Duodenal mucosa (tissue), 2 donors: ENCODE data around the gene PARN.

Experiments
- H3K27ac ChIP-seq: one replicate; pipeline ENCODE4 v1.7.0; 2013; ENCODE audit warnings: low read depth, low read length
- H3K27me3 ChIP-seq, 2 donors: one replicate each; pipeline ENCODE4 v1.7.0; 2013; ENCODE audit warnings: low read length in 2 of 2, control low read depth in 1 of 2; ENCODE audit not compliant: insufficient read depth in 2 of 2, control insufficient read depth in 1 of 2
- H3K36me3 ChIP-seq, 2 donors: one replicate each; pipeline ENCODE4 v1.7.0; 2013; ENCODE audit warnings: low read length in 2 of 2, control low read depth in 1 of 2; ENCODE audit not compliant: insufficient read depth in 2 of 2, control insufficient read depth in 1 of 2
- H3K4me1 ChIP-seq, 2 donors: one replicate each; pipeline ENCODE4 v1.7.0; 2013; ENCODE audit warnings: low read length in 2 of 2, control low read depth in 1 of 2; ENCODE audit not compliant: insufficient read depth in 2 of 2, control insufficient read depth in 1 of 2
- H3K4me3 ChIP-seq, 2 donors: one replicate each; pipeline ENCODE4 v1.7.0; 2013; ENCODE audit warnings: low read length in 2 of 2, low read depth in 1 of 2
- H3K9ac ChIP-seq, 2 donors: one replicate each; pipeline ENCODE4 v1.7.0; 2013; ENCODE audit warnings: low read length in 2 of 2, low read depth in 1 of 2
- H3K9me3 ChIP-seq, 2 donors: one replicate each; pipeline ENCODE4 v1.7.0; 2013; ENCODE audit warnings: low read length in 2 of 2, control low read depth in 1 of 2; ENCODE audit not compliant: control insufficient read depth in 1 of 2

PARN gene

GRCh38 chr16:14464192-14464591, 165.9 kb downstream of the PARN start:
- no peaks in the 10 kb centered on the region for H3K4me1 ChIP-seq
- peaks cover 0 to 2% of the 10 kb centered on the region in 2 donors for H3K36me3 ChIP-seq
- H3K27ac ChIP-seq = no peak overlapping the region
- peaks cover 0 to 11% of the 10 kb centered on the region in 2 donors for H3K9me3 ChIP-seq
- no peak overlapping the region for H3K4me3 ChIP-seq
- no peaks in the 10 kb centered on the region for H3K27me3 ChIP-seq
- no peak overlapping the region for H3K9ac ChIP-seq

GRCh38 chr16:14462811-14463210, 167.2 kb downstream of the PARN start:
- Histone ChIP-seq H3K4me1 (no peaks in the 10 kb centered on the region), H3K9me3 (peaks cover 0 to 11% of the 10 kb centered on the region in 2 donors), H3K36me3 (peaks cover 0 to 5% of the 10 kb centered on the region in 2 donors)

GRCh38 chr16:14460726-14461125, 169.3 kb downstream of the PARN start:
- peaks cover 2 to 5% of the 10 kb centered on the region in 2 donors for H3K36me3 ChIP-seq
- no peak overlapping the region for H3K4me3 ChIP-seq
- no peaks in the 10 kb centered on the region for H3K27me3 ChIP-seq
- H3K9me3 ChIP-seq = peaks cover 0 to 11% of the 10 kb centered on the region in 2 donors
- no peak overlapping the region for H3K9ac ChIP-seq
- no peaks in the 10 kb centered on the region for H3K4me1 ChIP-seq
- no peak overlapping the region for H3K27ac ChIP-seq

More at GRCh38 chr16:14462811-14463210, 167.2 kb downstream of the PARN start:
- Histone ChIP-seq H3K4me3 (no peak overlapping the region), H3K9ac (no peak overlapping the region), H3K27ac (no peak overlapping the region), H3K27me3 (no peaks in the 10 kb centered on the region)

GRCh38 chr16:14458576-14458975, 171.5 kb downstream of the PARN start:
- Histone ChIP-seq H3K9me3 (no peaks in the 10 kb centered on the region), H3K9ac (no peak overlapping the region), H3K4me3 (no peak overlapping the region), H3K4me1 (no peaks in the 10 kb centered on the region), H3K27ac (no peak overlapping the region), H3K36me3 (peaks cover 2 to 5% of the 10 kb centered on the region in 2 donors), H3K27me3 (no peaks in the 10 kb centered on the region)

GRCh38 chr16:14456793-14457481, 173.1 kb downstream of the PARN start:
- no peaks in the 10 kb centered on the region for H3K27me3 ChIP-seq
- H3K27ac ChIP-seq = no peak overlapping the region
- no peaks in the 10 kb centered on the region for H3K9me3 ChIP-seq
- no peak overlapping the region for H3K4me3 ChIP-seq
- no peaks in the 10 kb centered on the region for H3K4me1 ChIP-seq
- H3K9ac ChIP-seq = no peak overlapping the region
- peaks cover 2 to 5% of the 10 kb centered on the region in 2 donors for H3K36me3 ChIP-seq

GRCh38 chr16:14455573-14455972, 174.5 kb downstream of the PARN start:
- H3K27ac ChIP-seq = no peak overlapping the region

GRCh38 chr16:14454391-14454790, 175.7 kb downstream of the PARN start:
- no peaks in the 10 kb centered on the region for H3K9me3 ChIP-seq
- H3K4me1 ChIP-seq = no peaks in the 10 kb centered on the region
- no peaks in the 10 kb centered on the region for H3K27me3 ChIP-seq
- peaks cover 2 to 3% of the 10 kb centered on the region in 2 donors for H3K36me3 ChIP-seq
- H3K27ac ChIP-seq = no peak overlapping the region
- no peak overlapping the region for H3K9ac ChIP-seq
- no peak overlapping the region for H3K4me3 ChIP-seq

More at GRCh38 chr16:14455573-14455972, 174.5 kb downstream of the PARN start:
- Histone ChIP-seq H3K4me1 (no peaks in the 10 kb centered on the region), H3K9me3 (no peaks in the 10 kb centered on the region), H3K36me3 (peaks cover 2 to 3% of the 10 kb centered on the region in 2 donors), H3K9ac (no peak overlapping the region), H3K27me3 (no peaks in the 10 kb centered on the region), H3K4me3 (no peak overlapping the region)

- Histone ChIP-seq H3K4me3 (no peak overlapping the region), H3K27ac (no peak overlapping the region), H3K36me3 (peaks cover 0 to 2% of the 10 kb centered on the region in 2 donors), H3K9ac (no peak overlapping the region), H3K9me3 (no peaks in the 10 kb centered on the region), H3K27me3 (no peaks in the 10 kb centered on the region), H3K4me1 (no peaks in the 10 kb centered on the region)
These were observed 178.0 kb downstream of the PARN start for GRCh38 chr16:14452066-14452465.

GRCh38 chr16:14450846-14451245, 179.2 kb downstream of the PARN start:
- Histone ChIP-seq H3K36me3 (peaks cover 0 to 5% of the 10 kb centered on the region in 2 donors), H3K4me3 (no peak overlapping the region), H3K9ac (no peak overlapping the region), H3K27me3 (no peaks in the 10 kb centered on the region), H3K4me1 (no peaks in the 10 kb centered on the region), H3K27ac (no peak overlapping the region), H3K9me3 (no peaks in the 10 kb centered on the region)

- Histone ChIP-seq H3K4me1 (no peaks in the 10 kb centered on the region), H3K4me3 (no peak overlapping the region), H3K27ac (no peak overlapping the region), H3K27me3 (no peaks in the 10 kb centered on the region), H3K9ac (no peak overlapping the region), H3K36me3 (peaks cover 0 to 12% of the 10 kb centered on the region in 2 donors), H3K9me3 (no peaks in the 10 kb centered on the region)
These were observed 180.1 kb downstream of the PARN start for GRCh38 chr16:14449790-14450480.
